ENCODE results near the gene B4GALNT4. TPM values are rescaled to one million over a fixed set of nuclear protein-coding genes. Genes with fewer than 3 reads are reported as not detected.

Gene B4GALNT4
- total RNA-seq, 6 experiments from 2014 or later: 6.4 to 12.1 (median 8.4) TPM

GRCh38 chr11:394034-394857 is 24.9 kb downstream of the B4GALNT4 start, which contains the start of gene PKP3:
Gene PKP3 (plus strand): TSS chr11:394209. CDS start chr11:394293, 84 bp downstream.
- DNase-seq: peak; percentile 62
- Mint-ChIP-seq H3K4me1 (ENCODE audit: low read depth) (peaks cover 11% of the 10 kb centered on the region), H3K27me3 (ENCODE audit: insufficient read depth) (peaks cover 2% of the 10 kb centered on the region; the same call in 1 of the 2 replicates), H3K9me3 (peaks cover 4% of the 10 kb centered on the region; the same call in 1 of the 2 replicates), H3K27ac (peak within 1 kb of the TSS; percentile 67), H3K36me3 (ENCODE audit: low read depth) (no peaks in the 10 kb centered on the region), H3K4me3 (peak within 1 kb of the TSS; percentile 45)
- no peak for TF ChIP-seq CTCF (IDR thresholded peaks at IDR 0.05)

GRCh38 chr11:394858-395655 is 25.8 kb downstream of the B4GALNT4 start:
- Mint-ChIP-seq H3K9me3 (peaks cover 4% of the 10 kb centered on the region; the same call in 1 of the 2 replicates), H3K27ac (peak overlapping the region; percentile 67), H3K4me1 (ENCODE audit: low read depth) (peaks cover 11% of the 10 kb centered on the region), H3K36me3 (ENCODE audit: low read depth) (no peaks in the 10 kb centered on the region), H3K27me3 (ENCODE audit: insufficient read depth) (peaks cover 5% of the 10 kb centered on the region), H3K4me3 (no peak overlapping the region; the same call in 1 of the 2 replicates)
- no peak for TF ChIP-seq CTCF (IDR thresholded peaks at IDR 0.05)
- no peak for DNase-seq

GRCh38 chr11:395866-396265 is 26.6 kb downstream of the B4GALNT4 start:
- H3K27me3 Mint-ChIP-seq (ENCODE audit: insufficient read depth): peaks cover 5% of the 10 kb centered on the region
- DNase-seq: no peak
- no peak overlapping the region for H3K27ac Mint-ChIP-seq
- no peak for TF ChIP-seq CTCF (IDR thresholded peaks at IDR 0.05)
- H3K9me3 Mint-ChIP-seq: peaks cover 4% of the 10 kb centered on the region; the same call in 1 of the 2 replicates
- peaks cover 11% of the 10 kb centered on the region for H3K4me1 Mint-ChIP-seq (ENCODE audit: low read depth)
- H3K36me3 Mint-ChIP-seq (ENCODE audit: low read depth): no peaks in the 10 kb centered on the region
- no peak overlapping the region for H3K4me3 Mint-ChIP-seq

GRCh38 chr11:396511-396947 is 27.2 kb downstream of the B4GALNT4 start:
- peaks cover 11% of the 10 kb centered on the region for H3K4me1 Mint-ChIP-seq (ENCODE audit: low read depth)
- peak; percentile 41 for TF ChIP-seq CTCF (IDR thresholded peaks at IDR 0.05)
- H3K27ac Mint-ChIP-seq: no peak overlapping the region
- no peak overlapping the region for H3K4me3 Mint-ChIP-seq
- peaks cover 5% of the 10 kb centered on the region for H3K27me3 Mint-ChIP-seq (ENCODE audit: insufficient read depth)
- peaks cover 4% of the 10 kb centered on the region; the same call in 1 of the 2 replicates for H3K9me3 Mint-ChIP-seq
- DNase-seq: peak; percentile 26
- no peaks in the 10 kb centered on the region for H3K36me3 Mint-ChIP-seq (ENCODE audit: low read depth)

GRCh38 chr11:396948-397548 is 27.7 kb downstream of the B4GALNT4 start:
- Mint-ChIP-seq H3K9me3 (peaks cover 4% of the 10 kb centered on the region; the same call in 1 of the 2 replicates), H3K36me3 (ENCODE audit: low read depth) (no peaks in the 10 kb centered on the region), H3K4me3 (no peak overlapping the region), H3K27me3 (ENCODE audit: insufficient read depth) (peaks cover 5% of the 10 kb centered on the region), H3K4me1 (ENCODE audit: low read depth) (peaks cover 11% of the 10 kb centered on the region), H3K27ac (no peak overlapping the region)
- peak; percentile 62; the same call in 1 of the 2 replicates for TF ChIP-seq CTCF (IDR thresholded peaks at IDR 0.05)
- DNase-seq: peak; percentile 53

Measured in HFFc6 (cell line).